H1 (cell line): Measurements from ENCODE around the gene LMTK2. TPM values are rescaled to one million over a fixed set of nuclear protein-coding genes. Genes with fewer than 3 reads are reported as not detected.

Source experiments
- FOSL1 ChIP-seq: IDR thresholded peaks from 2 replicates; pipeline ENCODE4 v1.6.1; 2011; ENCODE audit warnings: mild to moderate bottlenecking, low read depth, low read length, moderate library complexity; ENCODE audit not compliant: insufficient read depth
- POLR2AphosphoS5 ChIP-seq: IDR thresholded peaks from 2 replicates; pipeline ENCODE4 v1.6.1; 2011; ENCODE audit warnings: low read depth, low read length
- RFX5 ChIP-seq: IDR thresholded peaks from 2 replicates; pipeline ENCODE4 v1.6.1; 2011; ENCODE audit warnings: low read depth, low read length, improper control_type of control experiment, borderline replicate concordance
- SIN3A ChIP-seq, 2 experiments: IDR thresholded peaks in 1 of 2; conservative IDR thresholded peaks in 1 of 2; 2 replicates each; pipeline ENCODE4 v1.6.1; 2011 to 2012; ENCODE audit warnings: low read length in 2 of 2, improper control_type of control experiment in 1 of 2, low read depth in 1 of 2, mild to moderate bottlenecking in 1 of 2
- SIRT6 ChIP-seq: IDR thresholded peaks from one replicate; pipeline ENCODE4 v1.7.1; 2012; ENCODE audit warnings: low read length, inconsistent platforms
- SP4 ChIP-seq: IDR thresholded peaks from 2 replicates; pipeline ENCODE4 v1.6.1; 2012; ENCODE audit warnings: low read length, inconsistent platforms
- TAF1 ChIP-seq: IDR thresholded peaks from 2 replicates; pipeline ENCODE4 v1.6.1; 2011; ENCODE audit warnings: mild to moderate bottlenecking, low read depth, low read length
- polyA plus RNA-seq, 7 experiments: library from polyadenylated mRNA; depleted of rRNA in 3 of 7; stranded (reverse) in 5 of 7; unstranded in 2 of 7; fragments of >200 nt in 5 of 7; fragments of 200-250 nt in 2 of 7; gene quantifications; 1 replicate in 5 of 7; 2 replicates in 1 of 7; 4 replicates in 1 of 7; pipeline versions ENCODE4 v1.2.1 to v1.2.3, GENCODE V29; 2011 to 2013; ENCODE audit warnings: missing spikeins in 2 of 7, mixed read lengths in 2 of 7
- total RNA-seq: library from RNA; stranded (reverse); fragmentation: NEBNext Ultra II Directional; extraction: Animal tissue kit (Norgen Biotek cat#: 25700); gene quantifications from 2 replicates; pipeline ENCODE4 v1.2.1, GENCODE V29; 2021
- TF ChIP-seq, protein P1 (sequence below): fragments of 300-600 bp; sonication (generic); IDR thresholded peaks from 2 replicates; pipeline ENCODE4 v1.7.1; 2012; ENCODE audit warnings: low read length, moderate library complexity, mild to moderate bottlenecking, inconsistent platforms; ENCODE audit not compliant: insufficient replicate concordance

LMTK2 gene
- total and polyA plus RNA-seq, 2 of the 8 experiments (the other 6 are each of a cell fraction or from before 2014, with no cell fraction given): 9.7 to 30.7 TPM

DNA sequence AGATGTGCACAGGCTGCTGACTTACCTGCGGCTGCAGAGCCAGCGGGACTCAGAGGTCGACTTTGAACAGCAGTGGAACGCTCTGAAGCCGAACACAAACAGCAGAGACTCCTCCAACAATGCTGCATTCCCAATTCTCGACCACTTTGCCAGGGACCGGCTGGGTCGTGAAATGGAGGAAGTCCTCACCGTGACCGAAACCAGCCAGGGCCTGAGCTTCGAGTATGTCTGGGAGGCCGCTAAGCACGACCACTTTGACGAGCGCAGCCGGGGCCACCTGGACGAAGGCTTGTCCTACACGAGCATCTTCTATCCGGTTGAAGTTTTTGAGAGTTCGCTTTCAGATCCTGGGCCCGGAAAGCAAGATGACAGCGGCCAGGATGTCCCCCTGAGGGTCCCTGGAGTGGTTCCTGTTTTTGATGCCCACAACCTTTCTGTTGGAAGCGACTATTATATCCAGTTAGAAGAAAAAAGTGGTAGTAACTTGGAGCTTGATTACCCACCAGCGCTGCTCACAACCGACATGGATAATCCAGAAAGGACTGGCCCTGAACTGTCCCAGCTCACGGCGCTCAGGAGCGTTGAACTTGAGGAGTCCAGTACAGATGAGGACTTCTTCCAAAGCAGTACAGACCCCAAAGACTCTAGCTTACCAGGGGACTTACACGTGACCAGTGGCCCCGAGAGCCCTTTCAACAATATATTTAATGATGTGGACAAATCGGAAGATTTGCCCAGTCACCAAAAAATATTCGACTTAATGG lies 85.2 kb downstream of the LMTK2 start (continued):
- TF ChIP-seq SIRT6: no peak
- no peak for TF ChIP-seq SP4
- TF ChIP-seq POLR2AphosphoS5: no peak
- TF ChIP-seq TAF1: no peak
- no peak for TF ChIP-seq RFX5
- TF ChIP-seq, protein P1, sequence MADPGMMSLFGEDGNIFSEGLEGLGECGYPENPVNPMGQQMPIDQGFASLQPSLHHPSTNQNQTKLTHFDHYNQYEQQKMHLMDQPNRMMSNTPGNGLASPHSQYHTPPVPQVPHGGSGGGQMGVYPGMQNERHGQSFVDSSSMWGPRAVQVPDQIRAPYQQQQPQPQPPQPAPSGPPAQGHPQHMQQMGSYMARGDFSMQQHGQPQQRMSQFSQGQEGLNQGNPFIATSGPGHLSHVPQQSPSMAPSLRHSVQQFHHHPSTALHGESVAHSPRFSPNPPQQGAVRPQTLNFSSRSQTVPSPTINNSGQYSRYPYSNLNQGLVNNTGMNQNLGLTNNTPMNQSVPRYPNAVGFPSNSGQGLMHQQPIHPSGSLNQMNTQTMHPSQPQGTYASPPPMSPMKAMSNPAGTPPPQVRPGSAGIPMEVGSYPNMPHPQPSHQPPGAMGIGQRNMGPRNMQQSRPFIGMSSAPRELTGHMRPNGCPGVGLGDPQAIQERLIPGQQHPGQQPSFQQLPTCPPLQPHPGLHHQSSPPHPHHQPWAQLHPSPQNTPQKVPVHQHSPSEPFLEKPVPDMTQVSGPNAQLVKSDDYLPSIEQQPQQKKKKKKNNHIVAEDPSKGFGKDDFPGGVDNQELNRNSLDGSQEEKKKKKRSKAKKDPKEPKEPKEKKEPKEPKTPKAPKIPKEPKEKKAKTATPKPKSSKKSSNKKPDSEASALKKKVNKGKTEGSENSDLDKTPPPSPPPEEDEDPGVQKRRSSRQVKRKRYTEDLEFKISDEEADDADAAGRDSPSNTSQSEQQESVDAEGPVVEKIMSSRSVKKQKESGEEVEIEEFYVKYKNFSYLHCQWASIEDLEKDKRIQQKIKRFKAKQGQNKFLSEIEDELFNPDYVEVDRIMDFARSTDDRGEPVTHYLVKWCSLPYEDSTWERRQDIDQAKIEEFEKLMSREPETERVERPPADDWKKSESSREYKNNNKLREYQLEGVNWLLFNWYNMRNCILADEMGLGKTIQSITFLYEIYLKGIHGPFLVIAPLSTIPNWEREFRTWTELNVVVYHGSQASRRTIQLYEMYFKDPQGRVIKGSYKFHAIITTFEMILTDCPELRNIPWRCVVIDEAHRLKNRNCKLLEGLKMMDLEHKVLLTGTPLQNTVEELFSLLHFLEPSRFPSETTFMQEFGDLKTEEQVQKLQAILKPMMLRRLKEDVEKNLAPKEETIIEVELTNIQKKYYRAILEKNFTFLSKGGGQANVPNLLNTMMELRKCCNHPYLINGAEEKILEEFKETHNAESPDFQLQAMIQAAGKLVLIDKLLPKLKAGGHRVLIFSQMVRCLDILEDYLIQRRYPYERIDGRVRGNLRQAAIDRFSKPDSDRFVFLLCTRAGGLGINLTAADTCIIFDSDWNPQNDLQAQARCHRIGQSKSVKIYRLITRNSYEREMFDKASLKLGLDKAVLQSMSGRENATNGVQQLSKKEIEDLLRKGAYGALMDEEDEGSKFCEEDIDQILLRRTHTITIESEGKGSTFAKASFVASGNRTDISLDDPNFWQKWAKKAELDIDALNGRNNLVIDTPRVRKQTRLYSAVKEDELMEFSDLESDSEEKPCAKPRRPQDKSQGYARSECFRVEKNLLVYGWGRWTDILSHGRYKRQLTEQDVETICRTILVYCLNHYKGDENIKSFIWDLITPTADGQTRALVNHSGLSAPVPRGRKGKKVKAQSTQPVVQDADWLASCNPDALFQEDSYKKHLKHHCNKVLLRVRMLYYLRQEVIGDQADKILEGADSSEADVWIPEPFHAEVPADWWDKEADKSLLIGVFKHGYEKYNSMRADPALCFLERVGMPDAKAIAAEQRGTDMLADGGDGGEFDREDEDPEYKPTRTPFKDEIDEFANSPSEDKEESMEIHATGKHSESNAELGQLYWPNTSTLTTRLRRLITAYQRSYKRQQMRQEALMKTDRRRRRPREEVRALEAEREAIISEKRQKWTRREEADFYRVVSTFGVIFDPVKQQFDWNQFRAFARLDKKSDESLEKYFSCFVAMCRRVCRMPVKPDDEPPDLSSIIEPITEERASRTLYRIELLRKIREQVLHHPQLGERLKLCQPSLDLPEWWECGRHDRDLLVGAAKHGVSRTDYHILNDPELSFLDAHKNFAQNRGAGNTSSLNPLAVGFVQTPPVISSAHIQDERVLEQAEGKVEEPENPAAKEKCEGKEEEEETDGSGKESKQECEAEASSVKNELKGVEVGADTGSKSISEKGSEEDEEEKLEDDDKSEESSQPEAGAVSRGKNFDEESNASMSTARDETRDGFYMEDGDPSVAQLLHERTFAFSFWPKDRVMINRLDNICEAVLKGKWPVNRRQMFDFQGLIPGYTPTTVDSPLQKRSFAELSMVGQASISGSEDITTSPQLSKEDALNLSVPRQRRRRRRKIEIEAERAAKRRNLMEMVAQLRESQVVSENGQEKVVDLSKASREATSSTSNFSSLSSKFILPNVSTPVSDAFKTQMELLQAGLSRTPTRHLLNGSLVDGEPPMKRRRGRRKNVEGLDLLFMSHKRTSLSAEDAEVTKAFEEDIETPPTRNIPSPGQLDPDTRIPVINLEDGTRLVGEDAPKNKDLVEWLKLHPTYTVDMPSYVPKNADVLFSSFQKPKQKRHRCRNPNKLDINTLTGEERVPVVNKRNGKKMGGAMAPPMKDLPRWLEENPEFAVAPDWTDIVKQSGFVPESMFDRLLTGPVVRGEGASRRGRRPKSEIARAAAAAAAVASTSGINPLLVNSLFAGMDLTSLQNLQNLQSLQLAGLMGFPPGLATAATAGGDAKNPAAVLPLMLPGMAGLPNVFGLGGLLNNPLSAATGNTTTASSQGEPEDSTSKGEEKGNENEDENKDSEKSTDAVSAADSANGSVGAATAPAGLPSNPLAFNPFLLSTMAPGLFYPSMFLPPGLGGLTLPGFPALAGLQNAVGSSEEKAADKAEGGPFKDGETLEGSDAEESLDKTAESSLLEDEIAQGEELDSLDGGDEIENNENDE: no peak
- TF ChIP-seq SIN3A (conservative IDR thresholded peaks at IDR 0.05 in 1 of 2, IDR thresholded peaks at IDR 0.05 in 1 of 2; ENCODE audit: low read depth in 1 of 2, low read length in 2 of 2): no peak
- TF ChIP-seq FOSL1: no peak
